B cell (primary cell): ENCODE data around the gene WDR48. TPM values are rescaled to one million over a fixed set of nuclear protein-coding genes. Genes with fewer than 3 reads are reported as not detected.

Source experiments
- ATAC-seq: fragments of 200-7000 bp; cut with Tn5 transposase; one replicate; pipeline ENCODE4 v1.10.0; 2021; ENCODE audit warnings: low read depth, mild to moderate bottlenecking, moderate number of reproducible peaks, moderate library complexity
- CTCF ChIA-PET: fragments of 350-600 bp; sonication (Branson Sonifier 250); formaldehyde crosslinking; loops from one replicate; lab custom pipeline; 2021; ENCODE audit warnings: antibody characterized with exemption, inconsistent platforms; lab: Charles Lee
- POLR2A ChIA-PET: fragments of 350-600 bp; sonication (Branson Sonifier 250); formaldehyde crosslinking; loops from one replicate; lab custom pipeline; 2021; ENCODE audit warnings: antibody characterized with exemption; lab: Charles Lee
- DNase-seq: peaks from one replicate; pipeline ENCODE4 v3.0.0; 2013
- H2AFZ ChIP-seq: 2 replicates; pipeline ENCODE4 v1.6.1; 2012; ENCODE audit warnings: mild to moderate bottlenecking, low read depth, low read length; ENCODE audit not compliant: insufficient read depth, poor library complexity, severe bottlenecking
- H3K27ac ChIP-seq, 2 donors: 1 replicate in 1 of 2; 2 replicates in 1 of 2; pipeline ENCODE4 v1.5.1; 2012 to 2013; ENCODE audit warnings: low read length in 2 of 2, mild to moderate bottlenecking in 2 of 2, moderate library complexity in 1 of 2
- H3K27me3 ChIP-seq, 4 experiments: fragments of 200-600 bp in 1 of 4; sonication (generic) in 1 of 4; replicated peaks in 1 of 4; 1 replicate in 2 of 4; 2 replicates in 2 of 4; pipeline versions ENCODE4 v1.6.1 to v1.7.0; 2013 to 2016; ENCODE audit warnings: low read length in 3 of 4, mild to moderate bottlenecking in 2 of 4, mixed read lengths in 1 of 4, moderate library complexity in 1 of 4; ENCODE audit not compliant: insufficient read depth in 4 of 4, control insufficient read depth in 3 of 4; ENCODE audit errors: control extremely low read depth in 1 of 4
- H3K36me3 ChIP-seq, 2 experiments: replicated peaks in 1 of 2; 1 replicate in 1 of 2; 2 replicates in 1 of 2; pipeline versions ENCODE4 v1.6.1 to v1.7.1; 2013; ENCODE audit warnings: low read length in 1 of 2; ENCODE audit not compliant: insufficient read depth in 2 of 2, control insufficient read depth in 1 of 2; ENCODE audit errors: control extremely low read depth in 1 of 2, extremely low read depth in 1 of 2
- H3K4me1 ChIP-seq, 2 donors: fragments of 200-600 bp in 1 of 2; sonication (generic) in 1 of 2; 1 replicate in 1 of 2; 2 replicates in 1 of 2; pipeline versions ENCODE4 v1.5.1 to v1.6.1; 2013 to 2017; ENCODE audit warnings: low read length in 2 of 2; ENCODE audit not compliant: control insufficient read depth in 2 of 2, insufficient read depth in 2 of 2
- H3K4me2 ChIP-seq: replicated peaks from 2 replicates; pipeline ENCODE3; 2012; ENCODE audit warnings: mild to moderate bottlenecking, low read depth, low read length; ENCODE audit not compliant: poor library complexity, severe bottlenecking
- H3K4me3 ChIP-seq, 5 experiments: fragments of 200-600 bp in 1 of 5; sonication (generic) in 1 of 5; 1 replicate in 3 of 5; 2 replicates in 2 of 5; pipeline versions ENCODE4 v1.5.1 to v1.7.0; 2011 to 2016; ENCODE audit warnings: low read length in 4 of 5, mild to moderate bottlenecking in 4 of 5, low read depth in 2 of 5, control low read depth in 1 of 5, moderate library complexity in 1 of 5; ENCODE audit not compliant: insufficient read depth in 1 of 5; ENCODE audit errors: control extremely low read depth in 1 of 5, extremely low read depth in 1 of 5
- H3K79me2 ChIP-seq: fragments of 200-600 bp; sonication (generic); one replicate; pipeline ENCODE4 v1.6.0; 2016; ENCODE audit warnings: low read length; ENCODE audit not compliant: control insufficient read depth, insufficient read depth
- H3K9ac ChIP-seq: fragments of 200-600 bp; sonication (generic); 2 replicates; pipeline ENCODE4 v1.6.1; 2017; ENCODE audit warnings: mild to moderate bottlenecking, low read length, moderate library complexity
- H3K9me3 ChIP-seq, 3 donors: one replicate each; pipeline versions ENCODE4 v1.6.1 to v1.7.1; 2013; ENCODE audit warnings: low read length in 2 of 3; ENCODE audit not compliant: control insufficient read depth in 2 of 3, insufficient read depth in 1 of 3; ENCODE audit errors: control extremely low read depth in 1 of 3
- H4K20me1 ChIP-seq: 2 replicates; pipeline ENCODE4 v1.6.0; 2012; ENCODE audit warnings: mild to moderate bottlenecking, low read length; ENCODE audit not compliant: insufficient read depth, control insufficient read depth, poor library complexity, severe bottlenecking
- H3K27ac Mint-ChIP-seq: one replicate; pipeline ENCODE4 v1.8.0; 2021; ENCODE audit warnings: mixed read lengths
- H3K27me3 Mint-ChIP-seq: one replicate; pipeline ENCODE4 v1.8.0; 2021; ENCODE audit warnings: mixed read lengths
- H3K4me1 Mint-ChIP-seq: one replicate; pipeline ENCODE4 v1.8.0; 2021; ENCODE audit warnings: mixed read lengths
- H3K4me3 Mint-ChIP-seq: one replicate; pipeline ENCODE4 v1.8.0; 2021; ENCODE audit warnings: mixed read lengths
- H3K9me3 Mint-ChIP-seq: one replicate; pipeline ENCODE4 v1.8.0; 2022; ENCODE audit warnings: mixed read lengths; ENCODE audit not compliant: insufficient read depth
- CTCF ChIP-seq: fragments of 200-600 bp; IDR thresholded peaks from one replicate; pipeline ENCODE4 v1.8.0; 2022; ENCODE audit warnings: antibody characterized with exemption, mild to moderate bottlenecking
- EZH2 ChIP-seq: IDR thresholded peaks from 2 replicates; pipeline ENCODE4 v1.6.1; 2012; ENCODE audit warnings: borderline replicate concordance, low read depth, mild to moderate bottlenecking, moderate library complexity, low read length; ENCODE audit not compliant: insufficient read depth, poor library complexity, severe bottlenecking
- WGBS: methylation state at CpG from one replicate; pipeline ENCODE4 v1.1.5; 2013; ENCODE audit warnings: missing lambda C conversion rate; ENCODE audit not compliant: insufficient coverage; 5-methylcytosine and 5-hydroxymethylcytosine counted together
- intact Hi-C: fragments of 100-400 bp; cut with micrococcal nuclease; formaldehyde crosslinking; loops from one replicate; pipeline ENCODE4 v1.10.0; 2022
- polyA plus RNA-seq: library from polyadenylated mRNA; depleted of rRNA; stranded (reverse); fragments of >200 nt; gene quantifications from 2 replicates; pipeline ENCODE4 v1.2.3, GENCODE V29; 2012
- total RNA-seq, 2 donors: library from RNA; stranded (reverse); fragments of 120-200 nt in 1 of 2; gene quantifications; 1 replicate in 1 of 2; 2 replicates in 1 of 2; pipeline versions ENCODE4 v1.2.3 to v1.2.4, GENCODE V29; 2013 to 2022

Gene WDR48
- total and polyA plus RNA-seq, 2 donors (not counting 1 experiment from before 2014, with no cell fraction given) = 20.8 to 68.6 TPM

DNA sequence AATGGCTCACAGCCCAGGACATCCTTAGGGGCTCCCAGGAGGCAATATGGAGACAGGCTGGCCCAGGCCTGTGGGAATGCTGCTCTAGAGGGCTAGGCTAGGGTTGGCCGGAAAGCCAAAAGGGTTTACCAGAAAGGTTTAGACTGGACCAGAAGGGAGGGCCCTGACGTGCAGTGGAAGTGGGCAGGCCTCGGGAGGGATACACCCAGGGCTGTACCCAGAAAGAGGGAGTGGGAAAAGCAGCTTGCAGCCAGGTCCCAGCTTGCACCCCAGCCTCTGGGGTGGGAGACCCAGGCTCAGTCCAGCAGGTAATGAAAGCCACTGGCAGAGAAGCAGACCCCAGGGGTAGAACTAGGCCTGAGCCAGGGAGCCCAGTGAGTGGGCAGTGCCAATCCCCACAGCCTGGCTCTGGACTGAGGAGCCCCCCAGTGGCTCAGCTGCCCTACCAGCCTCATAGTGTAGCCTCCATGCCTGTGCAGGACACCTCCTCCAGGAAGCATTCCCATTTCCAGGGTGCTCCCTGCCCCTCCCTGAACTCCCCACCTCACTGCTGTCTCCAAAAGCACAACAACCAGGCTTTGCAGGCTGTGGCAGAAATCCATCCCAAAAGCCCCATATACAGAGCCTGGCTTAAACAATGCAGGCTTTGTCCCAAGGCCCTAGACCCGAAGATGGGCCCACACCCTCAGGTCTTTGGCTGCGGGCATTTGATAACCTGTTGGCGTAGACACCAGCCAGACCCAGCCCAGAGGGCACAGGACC is 52.2 kb downstream of the WDR48 start:
- Mint-ChIP-seq H3K27ac (peak overlapping the region; percentile 61), H3K27me3 (no peaks in the 10 kb centered on the region), H3K4me3 (no peak overlapping the region), H3K9me3 (no peaks in the 10 kb centered on the region), H3K4me1 (peaks cover 66% of the 10 kb centered on the region)
- CTCF ChIA-PET = interaction anchor here (0.9 to 5.0 kb wide), 9 partner anchors 15 to 188 kb away, joined by 3 to 44 read pairs (median 10); no protein-coding TSS in a partner anchor
- H3K4me2 ChIP-seq = no peak overlapping the region
- H3K27me3 ChIP-seq = no peaks in the 10 kb centered on the region
- peaks cover 43% of the 10 kb centered on the region for H4K20me1 ChIP-seq
- no peaks in the 10 kb centered on the region for H3K9me3 ChIP-seq
- no peak for DNase-seq
- peaks cover 53% of the 10 kb centered on the region for H3K79me2 ChIP-seq
- TF ChIP-seq EZH2 (no peak), CTCF (no peak)
- H3K4me3 ChIP-seq = no peak overlapping the region
- peaks cover 0 to 24% of the 10 kb centered on the region in 2 experiments for H3K36me3 ChIP-seq
- POLR2A ChIA-PET = interaction anchor here (1.0 kb wide), 1 partner anchor 23 kb away, joined by 3 read pairs; no protein-coding TSS in a partner anchor
- no peak overlapping the region for H2AFZ ChIP-seq
- peak overlapping the region in 1 of 2 donors; percentile 24 for H3K27ac ChIP-seq
- 96% methylated on average over 6 of the region's 6 CpGs for WGBS
- peaks cover 29 to 52% of the 10 kb centered on the region in 2 donors for H3K4me1 ChIP-seq
- H3K9ac ChIP-seq = no peak overlapping the region
- intact Hi-C loops = loop anchor here (5.0 to 10.0 kb wide), 2 partner anchors 63 to 969 kb away; partner anchors contain the start of genes ACAA1 and MYD88
- ATAC-seq = no peak
